ENCODE results near the gene TAF1B. TPM values are rescaled to one million over a fixed set of nuclear protein-coding genes. Genes with fewer than 3 reads are reported as not detected.
A peak's percentile ranks its signal among the peaks of the same experiment; 100 is the strongest.

Gene TAF1B
- total RNA-seq, 1 experiment from 2014 or later: 35.9 TPM

- no peak for DNase-seq (ENCODE audit: low read depth)
Observed at GRCh38 chr2:9982891-9983290, 139.6 kb downstream of the TAF1B start.

GRCh38 chr2:9983401-9984216 lies 140.3 kb downstream of the TAF1B start:
- DNase-seq (ENCODE audit: low read depth): peak; percentile 26

Other genes starting within 250 kb of the TAF1B start
- 446 and 533 TPM in 2 replicates for gene YWHAQ, start 212.5 kb upstream of the TAF1B start, total RNA-seq (2014; rRNA removed; shearing (Covaris generic))
- 0.11 and 0.17 TPM in 2 replicates for gene GRHL1, start 108.2 kb downstream of the TAF1B start, total RNA-seq (2014; rRNA removed; shearing (Covaris generic))
- gene KLF11, start 200.1 kb downstream of the TAF1B start, total RNA-seq (2014; rRNA removed; shearing (Covaris generic)): 2.9 and 3.7 TPM in 2 replicates
- gene CYS1, start 236.9 kb downstream of the TAF1B start, total RNA-seq (2014; rRNA removed; shearing (Covaris generic)): 0.05 and 0.10 TPM in 2 replicates